Neuron (in vitro differentiated cells): ENCODE results near the gene SLC39A13.
"Not testable (repeated sequence)": the region's sequence is repeated elsewhere in the genome, so short reads cannot be mapped to it uniquely, and the experiment has no call there.

Source experiments
- H2AFZ ChIP-seq: one replicate; pipeline ENCODE4 v1.6.1; 2013; ENCODE audit warnings: low read depth, mild to moderate bottlenecking, inconsistent platforms, low read length, moderate library complexity
- H3K27me3 ChIP-seq: one replicate; pipeline ENCODE4 v1.6.1; 2013; ENCODE audit warnings: low read length; ENCODE audit not compliant: insufficient read depth
- H3K36me3 ChIP-seq: one replicate; pipeline ENCODE4 v1.6.1; 2013; ENCODE audit warnings: low read length; ENCODE audit not compliant: insufficient read depth
- H3K4me1 ChIP-seq: one replicate; pipeline ENCODE4 v1.6.1; 2013; ENCODE audit warnings: low read length; ENCODE audit not compliant: insufficient read depth
- H3K4me3 ChIP-seq: 2 replicates; pipeline ENCODE4 v1.5.1; 2013; ENCODE audit warnings: mild to moderate bottlenecking, low read length, moderate library complexity
- H3K9me3 ChIP-seq: one replicate; pipeline ENCODE4 v1.6.1; 2013; ENCODE audit warnings: low read length

SLC39A13 gene

DNA sequence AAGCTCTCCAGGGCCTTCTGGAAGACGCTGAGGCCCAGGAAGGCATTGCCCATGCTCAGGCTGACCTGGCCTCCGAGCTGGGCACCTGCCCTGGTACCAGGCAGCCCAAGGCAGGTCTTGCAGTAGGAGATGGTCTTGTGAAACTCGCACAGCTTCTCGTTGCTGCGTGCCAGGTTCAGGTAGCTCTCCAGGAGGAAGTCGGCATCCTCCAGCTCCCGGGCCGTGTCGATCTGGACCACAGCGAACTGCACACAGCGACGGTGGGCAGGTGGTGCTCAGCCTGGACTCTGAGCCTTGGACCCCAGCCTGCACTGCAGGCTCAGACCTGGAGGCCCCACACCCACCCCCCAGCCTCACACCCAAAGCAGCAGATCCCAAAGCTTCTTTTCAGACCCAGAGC lies 39.5 kb downstream of the SLC39A13 start:
- no peaks in the 10 kb centered on the region for H3K27me3 ChIP-seq
- no peaks in the 10 kb centered on the region for H3K36me3 ChIP-seq
- no peak overlapping the region for H2AFZ ChIP-seq
- no peak overlapping the region for H3K4me3 ChIP-seq
- H3K4me1 ChIP-seq = no peaks in the 10 kb centered on the region
- no peaks in the 10 kb centered on the region for H3K9me3 ChIP-seq

DNA sequence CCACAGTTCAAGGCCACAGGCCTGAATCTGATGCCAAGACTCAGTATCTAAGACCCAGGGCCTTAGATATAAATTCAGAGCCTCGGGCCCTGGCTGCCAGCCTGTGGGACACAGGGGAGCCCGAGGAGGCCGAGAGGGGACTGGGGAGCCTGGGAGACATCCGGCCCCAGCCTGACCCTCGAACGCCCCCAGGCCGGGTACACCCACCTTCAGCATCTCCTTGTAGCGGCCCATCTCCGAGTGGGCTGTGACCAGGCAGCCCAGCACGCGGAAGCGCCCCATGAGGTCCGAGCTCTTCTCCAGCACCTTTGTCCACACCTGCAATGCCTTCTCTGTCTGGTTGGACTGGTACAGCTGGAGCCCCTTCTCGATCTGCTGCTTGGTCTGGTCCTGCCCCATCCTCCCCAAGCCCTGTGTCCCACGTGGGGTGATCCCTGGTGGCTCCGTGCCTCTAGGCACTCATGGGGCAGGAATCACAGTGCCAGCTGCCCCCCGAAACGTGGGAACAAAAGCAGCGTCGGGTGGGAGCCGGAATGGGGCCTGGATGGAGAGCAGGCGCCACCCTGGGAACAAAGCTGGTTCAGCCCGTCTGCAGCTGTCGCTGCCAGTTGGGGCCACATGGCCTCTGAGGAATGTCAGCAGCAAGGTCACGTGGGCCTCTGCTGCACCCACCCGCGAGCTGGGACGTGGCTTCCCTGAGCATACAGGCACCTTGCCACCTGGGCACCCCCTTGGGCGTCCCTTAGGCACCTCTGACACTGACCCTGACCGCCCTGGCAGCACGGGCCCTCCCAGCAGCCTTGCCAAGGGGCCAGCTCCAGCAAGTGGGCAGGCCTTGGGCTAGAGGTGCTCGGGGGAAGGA lies 40.4 kb downstream of the SLC39A13 start, which contains the start of gene RAPSN:
TSS of gene RAPSN (minus strand) at position 571 of the 862 bp plus-strand sequence. CDS start at position 399, 172 bp downstream.
- Histone ChIP-seq H3K4me1 (no peaks in the 10 kb centered on the region), H3K9me3 (no peaks in the 10 kb centered on the region), H3K27me3 (no peaks in the 10 kb centered on the region), H3K36me3 (no peaks in the 10 kb centered on the region), H3K4me3 (no peak within 1 kb of the TSS), H2AFZ (no peak within 1 kb of the TSS)

DNA sequence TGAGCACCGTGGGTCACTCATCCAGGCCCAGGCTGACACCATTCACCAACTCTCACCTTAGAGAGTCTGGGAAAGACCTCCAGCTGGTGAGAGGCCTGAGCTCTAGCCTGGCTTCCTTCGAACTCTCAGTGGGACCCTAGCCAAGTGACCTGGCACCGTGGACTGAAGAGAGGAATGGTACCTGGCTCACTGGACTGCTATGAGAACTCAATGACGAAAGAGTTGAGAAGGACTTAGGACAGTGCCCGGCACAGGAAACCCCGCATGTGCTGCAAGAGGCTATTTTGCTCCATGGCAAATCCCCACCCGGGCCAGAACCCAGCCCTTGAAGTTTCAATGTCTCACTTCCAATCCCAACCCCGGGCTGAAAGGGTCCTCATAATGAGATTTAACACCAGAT lies 41.2 kb downstream of the SLC39A13 start:
- Histone ChIP-seq H3K9me3 (no peaks in the 10 kb centered on the region), H2AFZ (no peak overlapping the region), H3K4me1 (no peaks in the 10 kb centered on the region), H3K27me3 (no peaks in the 10 kb centered on the region), H3K4me3 (no peak overlapping the region), H3K36me3 (no peaks in the 10 kb centered on the region)

DNA sequence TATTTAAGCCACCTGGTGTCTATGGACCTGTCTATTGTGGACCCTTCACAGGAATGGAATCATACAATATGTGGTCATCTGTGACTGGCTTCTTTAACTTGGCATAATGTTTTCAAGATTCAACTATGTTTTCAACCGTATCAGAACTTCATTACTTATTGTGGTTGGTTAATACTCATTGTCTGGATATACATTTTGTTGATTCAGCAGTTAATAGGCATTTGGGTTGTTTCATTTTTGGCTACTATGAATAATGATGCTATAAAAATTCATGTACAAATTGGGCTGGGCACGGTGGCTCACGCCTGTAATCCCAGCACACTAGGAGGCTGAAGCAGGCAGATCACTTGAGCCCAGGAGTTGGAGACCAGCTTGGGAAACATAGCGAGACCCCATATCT lies 43.0 kb downstream of the SLC39A13 start:
- Histone ChIP-seq H3K4me1 (no peaks in the 10 kb centered on the region), H2AFZ (no peak overlapping the region), H3K4me3 (no peak overlapping the region), H3K9me3 (no peaks in the 10 kb centered on the region), H3K36me3 (no peaks in the 10 kb centered on the region), H3K27me3 (no peaks in the 10 kb centered on the region)

DNA sequence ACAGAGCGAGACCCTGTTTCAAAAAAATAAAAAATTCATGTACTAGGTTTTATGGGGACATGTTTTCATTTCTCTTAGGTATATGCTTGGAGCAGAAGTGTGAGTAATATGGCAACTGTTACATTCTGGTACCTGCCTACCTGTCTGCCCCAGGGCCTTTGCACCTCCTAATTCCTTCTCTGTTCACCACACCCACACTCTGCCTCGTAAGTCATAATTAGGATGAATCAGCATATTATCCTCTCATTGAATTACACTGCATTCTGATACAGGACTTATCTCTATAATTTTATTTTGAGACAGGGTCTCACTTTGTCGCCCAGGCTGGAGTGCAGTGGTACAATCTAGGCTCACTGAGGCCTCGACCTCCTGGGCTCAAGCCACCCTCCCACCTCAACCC lies 43.6 kb downstream of the SLC39A13 start:
- Histone ChIP-seq H3K4me1 (no peaks in the 10 kb centered on the region), H3K4me3 (no peak overlapping the region), H3K9me3 (no peaks in the 10 kb centered on the region), H3K36me3 (no peaks in the 10 kb centered on the region), H3K27me3 (no peaks in the 10 kb centered on the region), H2AFZ (no peak overlapping the region)

DNA sequence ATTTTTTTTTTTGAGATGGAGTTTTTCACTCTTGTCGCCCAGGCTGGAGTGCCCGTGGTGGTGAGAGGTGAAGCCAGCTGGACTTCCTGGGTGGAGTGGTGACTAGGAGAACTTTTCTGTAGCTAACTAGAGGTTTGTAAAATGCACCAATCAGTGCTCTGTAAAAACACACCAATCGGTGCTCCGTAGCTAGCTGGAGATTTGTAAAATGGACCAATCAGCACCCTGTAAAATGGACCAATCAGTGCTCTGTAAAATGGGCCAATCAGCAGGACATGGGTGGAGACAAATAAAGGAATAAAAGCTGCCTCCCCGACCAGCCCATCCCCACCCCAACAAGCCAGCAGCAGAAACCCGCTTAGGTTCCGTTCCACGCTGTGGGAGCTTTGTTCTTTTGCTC lies 45.0 kb downstream of the SLC39A13 start:
- Histone ChIP-seq H3K9me3 (no peaks in the 10 kb centered on the region), H3K27me3 (no peaks in the 10 kb centered on the region), H3K4me3 (no peak overlapping the region), H3K4me1 (no peaks in the 10 kb centered on the region), H2AFZ (no peak overlapping the region), H3K36me3 (no peaks in the 10 kb centered on the region)

DNA sequence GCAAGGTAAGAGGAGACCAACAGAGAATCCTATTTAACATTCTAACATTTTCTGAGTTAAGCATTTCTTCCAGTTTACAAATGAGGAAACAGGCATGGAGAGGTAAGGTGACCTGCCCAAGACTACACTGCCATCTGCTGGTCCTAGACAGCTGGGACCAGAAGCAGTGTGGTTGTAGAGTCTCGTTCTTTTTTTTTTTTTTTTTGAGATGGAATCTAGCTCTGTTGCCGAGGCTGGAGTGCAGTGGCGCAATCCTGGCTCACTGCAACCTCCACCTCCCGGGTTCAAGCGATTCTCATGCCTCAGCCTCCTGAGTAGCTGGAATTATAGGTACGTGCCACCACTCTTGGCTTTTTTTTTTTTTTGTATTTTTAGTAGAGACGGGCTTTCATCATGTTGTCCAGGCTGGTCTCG lies 45.9 kb downstream of the SLC39A13 start:
- not testable (repeated sequence) for H3K27me3 ChIP-seq, H3K9me3 ChIP-seq, H3K4me3 ChIP-seq, H3K4me1 ChIP-seq, H3K36me3 ChIP-seq, H2AFZ ChIP-seq

DNA sequence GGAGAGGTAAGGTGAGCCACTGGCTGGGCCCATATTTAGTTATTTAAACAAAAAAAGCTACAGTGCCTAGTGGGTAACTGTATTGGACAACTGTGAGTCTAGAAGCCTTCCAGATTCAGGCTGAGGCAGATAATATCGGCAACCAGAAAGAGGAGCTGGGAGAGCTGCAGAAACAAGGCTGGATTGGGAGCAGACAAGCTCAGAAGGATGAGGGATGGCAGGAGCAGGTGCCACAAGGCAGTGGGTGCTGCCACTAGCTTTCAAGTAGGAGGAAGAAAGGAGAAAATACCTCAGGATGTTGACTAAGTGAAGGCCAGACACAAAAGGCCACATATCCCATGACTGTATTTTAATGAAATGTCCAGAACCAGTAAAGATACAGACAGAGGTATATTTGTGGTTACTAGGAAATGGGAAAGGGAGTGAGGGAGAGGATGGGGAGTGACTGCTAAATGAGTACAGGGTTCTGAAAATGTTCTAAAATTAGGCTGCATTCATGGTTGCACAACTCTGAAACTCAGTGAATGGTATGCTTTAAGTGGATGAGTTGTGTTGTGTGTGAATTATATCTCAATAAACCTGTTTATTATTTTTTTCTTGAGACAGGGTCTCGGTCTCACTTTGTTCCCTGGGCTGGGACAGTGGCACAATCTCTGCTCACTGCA lies 52.3 kb downstream of the SLC39A13 start:
- no peak overlapping the region for H2AFZ ChIP-seq
- H3K36me3 ChIP-seq = peaks cover 15% of the 10 kb centered on the region
- H3K4me3 ChIP-seq = no peak overlapping the region
- H3K4me1 ChIP-seq = no peaks in the 10 kb centered on the region
- H3K9me3 ChIP-seq = no peaks in the 10 kb centered on the region
- no peaks in the 10 kb centered on the region for H3K27me3 ChIP-seq

DNA sequence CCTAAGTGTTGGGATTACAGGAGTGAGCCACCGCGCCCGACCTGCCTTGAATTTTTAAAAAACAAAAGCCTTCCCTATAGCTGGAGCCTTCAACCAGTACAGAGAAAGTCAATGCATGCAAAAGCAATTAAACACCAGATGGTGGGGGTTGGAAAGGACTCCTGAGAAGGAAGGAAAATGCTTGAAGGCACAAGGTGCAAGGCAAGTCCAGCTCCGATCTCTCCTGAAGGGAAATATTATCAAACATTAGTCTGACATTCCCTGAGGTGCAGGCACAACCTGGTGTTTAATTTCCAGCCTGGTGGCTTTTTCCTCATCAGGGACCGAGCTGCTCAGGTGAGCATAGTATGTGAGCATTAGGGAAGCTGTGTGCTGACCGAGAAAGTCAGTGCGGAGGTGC lies 53.5 kb downstream of the SLC39A13 start:
- Histone ChIP-seq H3K4me1 (peaks cover 3% of the 10 kb centered on the region), H2AFZ (no peak overlapping the region), H3K9me3 (no peaks in the 10 kb centered on the region), H3K36me3 (peaks cover 16% of the 10 kb centered on the region), H3K4me3 (no peak overlapping the region), H3K27me3 (no peaks in the 10 kb centered on the region)

DNA sequence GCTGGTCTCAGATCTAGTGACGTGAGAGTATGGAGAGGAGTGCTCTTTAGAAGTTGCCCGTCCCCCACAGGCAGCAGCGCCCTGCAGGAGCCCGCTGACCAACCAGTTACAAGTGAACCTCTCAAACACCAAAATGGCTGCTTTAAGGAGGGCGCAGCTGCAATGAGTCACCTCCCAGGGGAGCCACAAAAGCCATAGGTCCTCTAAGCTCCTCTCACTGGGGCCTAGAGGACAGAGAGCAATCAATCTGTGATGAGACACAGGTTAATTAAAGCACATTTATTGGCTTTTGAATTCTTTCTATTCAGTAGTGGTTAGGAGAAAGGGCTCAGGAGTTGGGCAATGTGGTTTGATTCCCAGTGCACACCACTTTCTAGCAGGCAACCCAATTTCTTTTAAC lies 56.1 kb downstream of the SLC39A13 start:
- Histone ChIP-seq H3K27me3 (no peaks in the 10 kb centered on the region), H3K4me1 (peaks cover 11% of the 10 kb centered on the region), H3K36me3 (peaks cover 37% of the 10 kb centered on the region), H2AFZ (no peak overlapping the region), H3K4me3 (no peak overlapping the region), H3K9me3 (no peaks in the 10 kb centered on the region)
